Raji (cell line): Measurements from ENCODE around the gene MTA1.

Source experiments
- POLR2A ChIP-seq: IDR thresholded peaks from 2 replicates; pipeline ENCODE4 v1.6.1; 2011; ENCODE audit warnings: low read depth, low read length, control low read depth; ENCODE audit not compliant: insufficient read depth

Gene MTA1

DNA sequence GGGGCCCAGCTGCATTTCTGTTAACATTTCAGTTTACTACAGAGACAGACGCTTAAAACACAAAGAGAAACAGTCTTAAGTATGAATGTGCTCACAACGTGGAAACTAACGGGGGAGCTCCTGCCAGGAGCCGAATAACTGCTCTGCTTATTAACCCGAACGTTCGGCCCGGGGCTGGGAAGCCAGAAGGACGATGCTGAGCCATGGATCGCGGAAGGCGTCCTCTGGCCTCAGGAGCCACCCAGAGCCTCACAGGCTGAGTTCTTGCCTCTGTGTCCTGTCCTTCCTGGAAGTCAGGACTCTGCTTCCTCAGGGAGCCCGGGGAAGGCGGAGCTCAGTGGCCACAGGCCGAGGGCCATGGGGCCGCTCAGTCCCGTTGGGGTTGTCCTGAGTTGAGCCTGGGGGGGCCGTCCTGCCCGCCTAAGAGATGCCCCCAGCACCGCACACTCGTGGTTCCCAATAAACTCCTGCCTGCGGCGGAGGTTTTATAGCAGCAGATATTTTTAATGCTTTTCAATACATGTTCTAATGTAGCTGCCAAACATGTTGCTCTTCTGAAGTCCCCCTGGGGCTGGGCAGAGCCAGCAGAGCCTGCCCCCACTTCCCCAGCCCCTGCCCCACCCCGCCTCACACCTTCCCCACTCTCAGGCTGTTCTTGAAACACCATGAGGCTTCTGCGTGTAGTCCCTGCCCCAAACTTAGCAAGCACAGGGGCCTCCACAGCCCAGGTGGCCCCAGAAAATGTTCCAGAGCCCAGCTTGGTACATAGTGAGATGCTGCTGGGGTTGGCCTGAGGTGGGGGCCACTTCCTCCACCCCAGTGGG is 24.7 kb upstream of the MTA1 start:
- TF ChIP-seq POLR2A: no peak

DNA sequence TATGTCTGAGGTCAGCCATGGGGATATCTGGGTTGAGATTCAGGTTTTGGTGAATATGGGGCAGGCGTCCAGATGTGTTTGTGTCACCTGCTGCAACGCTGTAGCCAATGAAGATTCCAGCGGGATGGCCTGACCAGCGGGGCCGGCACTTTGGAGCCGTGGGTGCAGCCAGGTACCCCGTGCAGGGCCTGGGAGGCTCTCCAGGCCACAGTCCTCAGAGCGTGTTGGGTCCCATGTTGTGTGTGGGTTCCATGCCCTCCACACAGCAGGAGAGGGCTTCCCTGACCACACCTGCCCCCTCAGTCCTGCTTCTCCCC is 24.1 kb upstream of the MTA1 start:
- no peak for TF ChIP-seq POLR2A

DNA sequence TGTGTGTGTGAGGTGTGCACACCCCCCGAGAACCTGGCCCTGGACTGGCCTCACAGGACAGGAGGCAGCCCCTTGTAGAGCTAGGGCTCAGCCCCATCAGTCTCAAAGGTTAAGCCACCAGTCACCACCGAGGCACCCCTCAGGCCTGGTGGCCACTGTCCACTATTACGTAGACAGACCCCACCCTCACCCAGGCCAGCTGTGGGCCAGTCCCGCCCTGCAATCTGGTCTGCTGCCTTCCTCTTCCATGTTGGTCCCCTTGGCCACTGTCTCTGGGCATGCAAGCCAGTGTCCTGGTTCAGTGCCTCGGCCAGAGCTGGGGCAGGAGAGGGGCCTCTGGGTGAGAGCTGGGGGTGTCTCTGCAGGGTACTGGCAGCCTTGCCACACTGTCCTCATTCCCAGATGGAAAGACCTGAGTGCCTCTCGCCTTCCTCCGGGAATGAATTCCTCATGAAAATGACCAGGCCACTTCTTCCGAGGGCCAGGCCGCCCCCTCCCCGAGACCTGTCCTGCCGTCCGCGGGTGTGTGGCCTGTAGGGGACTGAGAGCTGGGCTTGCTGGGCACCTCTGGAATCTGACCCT is 22.2 kb upstream of the MTA1 start:
- TF ChIP-seq POLR2A: no peak

DNA sequence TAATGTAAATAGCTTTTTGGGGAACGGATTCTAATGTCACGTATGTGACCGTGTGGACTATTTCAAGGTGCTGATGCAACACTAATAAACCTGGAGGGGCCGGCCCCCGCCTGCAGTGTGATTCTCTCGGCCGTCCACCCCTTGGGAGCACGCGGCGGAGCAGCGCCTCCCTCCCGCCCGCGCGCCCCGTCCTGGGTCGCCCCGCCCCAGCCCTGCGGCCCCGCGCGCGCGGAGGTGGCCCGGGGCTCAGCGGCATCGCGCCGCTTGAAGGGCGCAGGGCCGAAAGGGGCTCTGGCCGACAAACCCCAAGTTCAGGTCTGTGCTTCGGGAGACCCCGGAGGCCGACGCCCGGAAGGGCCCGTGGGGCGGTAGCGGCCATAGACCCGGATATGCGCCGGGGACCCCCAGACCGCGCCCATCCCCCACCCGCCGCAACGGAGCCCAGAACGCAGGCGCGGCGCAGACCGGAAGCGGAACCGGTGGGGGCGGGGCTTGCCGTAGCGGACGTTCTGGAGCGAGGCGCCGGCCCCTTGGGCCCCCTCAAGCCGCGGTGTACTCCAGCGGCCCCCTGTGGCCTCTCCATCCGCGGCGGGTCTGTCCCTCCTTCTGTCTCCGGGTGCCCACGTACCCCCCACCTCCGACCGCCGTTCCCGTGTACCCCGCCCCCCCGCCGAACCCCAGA is 21.4 kb upstream of the MTA1 start, which contains the start of gene TEX22:
TEX22 (plus strand) TSS at position 495 of the 682 bp plus-strand sequence. CDS start 803 bp downstream, outside the sequence.
- peak; percentile 68 for TF ChIP-seq POLR2A

DNA sequence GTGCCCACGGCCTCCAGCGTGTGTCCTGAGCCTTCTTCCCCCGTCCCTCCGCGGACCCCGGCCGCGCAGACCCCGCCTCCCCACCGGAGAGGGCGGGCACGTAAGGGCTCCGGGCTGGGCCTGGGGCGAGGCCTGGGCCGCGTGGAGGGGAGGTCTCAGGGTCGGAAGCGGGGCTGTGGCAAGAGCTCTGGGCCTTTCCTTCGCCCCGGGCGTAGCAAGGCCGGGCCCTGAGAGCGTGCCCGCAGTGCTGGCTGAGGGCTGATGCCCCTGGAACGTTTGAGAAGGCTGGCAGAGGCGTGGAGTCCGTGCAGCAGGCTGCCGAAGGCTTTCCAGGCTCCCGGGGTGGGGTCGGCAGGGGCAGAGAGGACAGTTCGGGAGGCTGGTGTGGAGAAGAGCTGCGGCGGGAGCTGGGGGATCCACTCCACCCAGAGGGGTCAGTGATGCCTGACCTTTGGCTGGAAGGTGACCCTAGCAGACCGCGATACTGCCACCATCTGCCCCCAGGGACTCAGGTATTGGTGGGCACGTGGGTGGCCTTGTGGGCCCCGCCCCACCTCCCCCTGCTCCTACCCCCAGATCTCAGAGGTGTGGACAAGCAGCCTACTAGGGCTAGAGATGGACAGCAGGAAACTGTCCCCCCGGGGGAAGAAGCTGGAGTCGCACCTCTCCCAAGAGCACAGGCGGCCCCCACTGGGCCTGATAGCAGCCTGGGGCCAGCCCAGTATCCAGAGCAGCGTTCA is 20.7 kb upstream of the MTA1 start:
- peak; percentile 48 for TF ChIP-seq POLR2A

DNA sequence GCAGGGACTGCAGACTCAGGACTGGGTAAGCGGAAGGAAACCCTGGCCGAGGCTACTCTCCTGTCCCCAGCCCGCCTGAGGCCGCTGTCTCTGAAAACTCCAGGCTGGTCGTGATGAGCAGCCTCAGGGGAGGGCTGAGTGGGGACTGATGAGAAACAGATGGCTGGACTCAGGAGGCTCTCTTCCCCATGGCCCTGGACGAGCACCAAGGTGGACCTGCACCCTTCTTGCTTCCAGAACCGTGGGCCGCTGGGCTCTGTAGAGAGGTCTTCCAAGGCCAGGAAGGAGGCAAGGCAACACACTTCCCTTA is 20.2 kb upstream of the MTA1 start:
- TF ChIP-seq POLR2A: no peak

DNA sequence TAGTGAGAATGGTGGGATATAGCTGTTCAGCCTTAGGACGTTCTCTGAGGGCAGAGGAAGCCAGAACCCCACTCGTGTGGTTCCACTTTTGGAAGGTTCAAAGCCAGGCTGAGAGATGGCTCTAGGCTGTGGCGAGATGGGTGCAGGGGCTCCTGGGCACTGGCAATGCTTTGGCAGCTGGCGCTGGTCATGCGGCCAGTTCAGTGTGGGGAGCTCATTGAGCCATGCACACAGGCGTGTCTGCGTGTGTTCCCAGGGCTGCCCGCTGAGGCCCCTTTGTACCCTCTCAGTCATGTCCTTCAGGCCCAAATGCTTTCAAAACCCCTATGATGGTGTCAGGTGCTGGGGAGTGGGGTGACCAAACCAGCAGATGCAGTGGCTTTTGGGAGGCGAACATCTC is 19.6 kb upstream of the MTA1 start:
- TF ChIP-seq POLR2A: peak; percentile 18; the same call in 1 of the 2 replicates

DNA sequence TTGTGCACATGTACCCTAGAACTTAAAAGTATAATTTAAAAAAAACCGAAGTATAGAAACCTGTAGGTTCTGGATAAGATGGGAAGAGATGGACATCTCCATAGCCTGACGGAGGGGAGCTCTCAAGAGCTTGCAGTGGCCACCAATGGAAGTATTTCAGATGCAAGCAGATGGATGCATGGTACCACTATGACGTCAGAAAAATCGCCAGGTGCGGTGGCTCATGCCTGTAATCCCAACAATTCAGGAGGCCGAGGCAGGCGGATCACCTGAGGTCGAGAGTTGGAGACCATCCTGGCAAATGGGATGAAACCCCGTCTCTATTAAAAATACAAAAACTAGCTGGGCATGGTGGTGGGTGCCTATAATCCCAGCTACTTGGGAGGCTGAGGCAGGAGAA is 17.9 kb upstream of the MTA1 start:
- TF ChIP-seq POLR2A: 0 out of 2 replicates have a peak, but pooled peaks have one; percentile 14

DNA sequence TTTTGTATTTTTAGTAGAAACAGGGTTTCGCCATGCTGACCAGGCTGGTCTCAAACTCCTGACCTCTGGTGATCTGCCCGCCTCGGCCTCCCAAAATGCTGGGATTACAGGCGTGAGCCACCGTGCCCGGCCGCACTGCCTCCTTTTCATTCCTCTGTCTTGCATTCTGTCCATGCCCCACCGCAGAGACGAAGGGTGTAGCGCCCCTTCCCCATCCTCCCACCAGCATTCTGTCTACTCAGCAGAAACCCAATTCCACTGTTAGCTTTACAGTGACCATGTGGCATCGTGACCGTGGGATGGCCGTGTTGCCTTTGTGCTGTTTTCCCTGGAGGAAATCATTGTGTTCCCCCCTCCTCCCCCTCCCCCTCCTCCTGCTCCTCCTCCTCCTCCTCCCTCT is 11.0 kb upstream of the MTA1 start:
- no peak for TF ChIP-seq POLR2A

DNA sequence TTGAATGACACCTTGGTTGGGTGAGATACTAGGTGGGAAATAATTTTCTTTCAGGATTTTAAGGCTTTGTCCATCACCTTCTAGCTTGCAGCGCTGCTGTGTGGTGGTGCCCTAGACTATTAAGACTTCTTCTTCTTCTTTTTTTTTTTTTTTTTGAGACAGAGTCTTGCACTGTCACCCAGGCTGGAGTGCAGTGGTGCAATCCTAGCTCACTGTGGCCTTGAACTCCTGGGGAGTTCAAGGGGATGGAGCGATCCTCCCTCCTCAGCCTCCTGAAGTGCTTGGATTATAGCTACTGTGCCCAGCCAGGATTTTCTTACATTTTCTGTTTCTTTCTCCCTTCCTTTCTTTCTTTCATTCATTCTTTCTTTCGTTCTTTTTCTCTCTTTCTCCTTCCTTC is 10.3 kb upstream of the MTA1 start:
- no peak for TF ChIP-seq POLR2A

DNA sequence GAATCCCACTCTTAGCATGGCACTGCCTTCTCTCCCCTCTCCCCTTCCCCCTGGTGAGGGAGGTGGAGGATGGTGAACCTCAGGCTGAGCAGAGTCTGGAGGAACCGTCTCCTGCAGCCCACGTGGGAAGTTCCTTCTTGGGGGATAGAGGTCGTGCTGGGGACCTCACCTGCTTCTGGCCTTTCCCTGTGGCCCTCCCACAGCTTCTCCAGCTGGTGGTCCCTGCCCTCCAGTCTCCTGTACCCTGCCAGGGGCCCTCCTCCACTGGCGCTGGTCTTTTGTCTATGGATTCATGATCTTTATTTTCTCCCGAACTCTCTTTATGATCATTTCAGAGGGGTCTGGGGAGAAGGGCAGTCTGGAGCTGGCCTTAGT is 9.0 kb upstream of the MTA1 start:
- no peak for TF ChIP-seq POLR2A

DNA sequence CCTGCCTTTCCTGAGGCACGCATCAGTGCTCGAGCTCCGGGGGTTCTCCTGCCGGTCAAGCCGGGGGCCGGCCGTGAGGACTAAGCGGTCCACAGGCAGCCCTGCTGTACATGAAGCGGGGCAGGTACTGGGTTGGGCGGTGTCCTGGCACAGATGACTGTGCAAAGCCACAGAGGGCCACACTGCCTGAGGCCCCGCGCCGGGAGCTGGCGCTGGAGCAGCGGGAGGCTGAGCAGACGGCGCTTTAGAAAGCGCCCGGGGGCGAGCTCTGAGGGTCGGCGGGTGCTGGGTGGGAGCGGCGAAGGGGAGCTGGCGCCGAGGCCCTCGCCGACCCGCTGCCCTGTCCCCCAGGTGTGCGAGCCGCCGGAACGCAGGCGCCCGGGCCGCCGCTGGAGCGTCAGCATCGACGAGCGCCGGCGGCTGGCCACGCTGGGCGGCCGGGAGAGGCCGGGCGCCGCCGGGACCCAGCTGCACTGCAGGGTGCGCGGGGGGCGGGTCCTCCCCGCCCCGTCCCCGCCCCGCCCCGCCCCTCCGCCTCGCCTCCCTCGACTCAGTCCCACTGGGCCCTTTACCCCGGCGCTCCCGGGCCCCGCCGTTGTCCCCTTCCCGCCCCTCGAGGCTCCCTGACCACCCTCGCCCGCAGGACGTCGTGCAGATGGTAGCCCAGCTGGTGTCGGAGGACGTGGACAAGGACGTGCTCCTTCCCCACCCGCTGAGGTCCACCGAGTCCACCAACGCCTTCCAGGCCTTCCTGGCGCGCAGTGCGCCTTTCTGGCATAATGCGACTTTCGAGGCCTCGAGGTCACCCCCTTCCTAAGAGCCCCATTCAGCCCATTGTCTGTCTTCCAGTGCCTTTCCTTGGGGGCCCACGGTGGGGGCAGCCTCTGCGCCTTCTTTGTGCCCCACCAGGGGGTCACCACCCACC is 8.3 kb upstream of the MTA1 start:
- TF ChIP-seq POLR2A: no peak

DNA sequence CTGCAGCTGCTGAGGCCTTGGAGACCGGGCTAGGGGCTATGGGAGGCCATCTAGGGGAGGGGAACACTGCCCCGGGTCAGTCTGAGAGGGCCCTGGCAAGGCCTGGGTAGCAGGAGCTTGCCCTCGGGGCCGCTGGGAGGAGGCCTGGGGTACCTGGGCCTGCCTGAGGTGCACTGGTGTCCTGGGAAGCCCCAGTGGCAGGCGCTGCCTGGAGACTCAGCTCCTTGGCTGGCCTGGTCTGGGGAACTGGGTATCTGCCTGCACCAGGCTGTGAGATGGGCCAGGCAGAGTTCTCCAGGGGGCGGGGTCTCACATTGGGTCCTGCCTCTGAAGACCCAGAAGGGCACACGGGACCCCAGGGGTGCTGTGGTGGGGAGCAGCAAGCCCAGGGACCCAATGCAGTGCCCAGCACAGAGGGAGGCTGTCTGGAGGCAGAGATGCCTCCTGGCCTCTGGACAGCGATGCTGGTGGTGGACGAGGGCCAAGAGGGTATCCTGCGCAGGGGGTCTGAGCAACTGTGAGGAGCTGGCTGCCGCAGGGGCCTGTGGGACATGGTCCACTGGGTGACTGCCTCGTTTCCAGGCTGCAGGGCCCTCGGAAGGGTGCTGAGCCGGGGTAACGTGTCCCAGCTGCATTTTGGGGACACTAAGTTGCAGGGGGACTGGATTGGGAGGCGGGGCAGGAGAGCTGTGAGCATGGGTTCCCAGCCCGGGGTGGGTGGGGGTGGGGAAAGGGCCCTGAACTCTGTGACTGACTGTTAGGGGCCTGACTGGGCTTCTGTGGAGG is 7.4 kb upstream of the MTA1 start:
- TF ChIP-seq POLR2A: no peak
